Activated B cell treated with CpG ODN at 0.5 μM for 24 hours (primary cell): ENCODE data around the gene SSBP2. TPM values are rescaled to one million over a fixed set of nuclear protein-coding genes. Genes with fewer than 3 reads are reported as not detected.
"Not testable (repeated sequence)": the region's sequence is repeated elsewhere in the genome, so short reads cannot be mapped to it uniquely, and the experiment has no call there.

ENCODE experiments used
- ATAC-seq: fragments of 200-7000 bp; cut with Tn5 transposase; one replicate; pipeline ENCODE4 v1.10.0; 2021; ENCODE audit warnings: low read depth, mild to moderate bottlenecking, moderate library complexity
- CTCF ChIA-PET: fragments of 350-600 bp; sonication (Branson Sonifier 250); formaldehyde crosslinking; loops from one replicate; lab custom pipeline; 2021; ENCODE audit warnings: antibody characterized with exemption; lab: Charles Lee
- POLR2A ChIA-PET: fragments of 350-600 bp; sonication (Branson Sonifier 250); formaldehyde crosslinking; loops from one replicate; lab custom pipeline; 2021; ENCODE audit warnings: antibody characterized with exemption; lab: Charles Lee
- DNase-seq: peaks from one replicate; pipeline ENCODE4 v3.0.0; 2022
- H3K27ac Mint-ChIP-seq: one replicate; pipeline ENCODE4 v1.8.0; 2020; ENCODE audit warnings: mixed read lengths
- H3K27me3 Mint-ChIP-seq: one replicate; pipeline ENCODE4 v1.8.0; 2021; ENCODE audit warnings: mixed read lengths
- H3K36me3 Mint-ChIP-seq: one replicate; pipeline ENCODE4 v1.8.0; 2021; ENCODE audit warnings: low read depth, mixed read lengths
- H3K4me1 Mint-ChIP-seq: one replicate; pipeline ENCODE4 v1.8.0; 2021; ENCODE audit warnings: mixed read lengths
- H3K4me3 Mint-ChIP-seq: one replicate; pipeline ENCODE4 v1.8.0; 2020; ENCODE audit warnings: mild to moderate bottlenecking, mixed read lengths
- H3K9me3 Mint-ChIP-seq: one replicate; pipeline ENCODE4 v1.8.0; 2020; ENCODE audit warnings: mixed read lengths
- intact Hi-C: fragments of 100-400 bp; cut with micrococcal nuclease; formaldehyde crosslinking; loops from one replicate; pipeline ENCODE4 v1.15.1; 2024
- total RNA-seq: library from RNA; stranded (reverse); gene quantifications from 2 replicates; pipeline ENCODE4 v1.2.3, GENCODE V29; 2022
- TF ChIP-seq, protein P1 (sequence below): fragments of 200-600 bp; IDR thresholded peaks from one replicate; pipeline ENCODE4 v1.8.0; 2022; ENCODE audit warnings: antibody characterized with exemption, mild to moderate bottlenecking

Gene SSBP2
- total RNA-seq, 1 donor from 2014 or later, result 26.2 TPM

DNA sequence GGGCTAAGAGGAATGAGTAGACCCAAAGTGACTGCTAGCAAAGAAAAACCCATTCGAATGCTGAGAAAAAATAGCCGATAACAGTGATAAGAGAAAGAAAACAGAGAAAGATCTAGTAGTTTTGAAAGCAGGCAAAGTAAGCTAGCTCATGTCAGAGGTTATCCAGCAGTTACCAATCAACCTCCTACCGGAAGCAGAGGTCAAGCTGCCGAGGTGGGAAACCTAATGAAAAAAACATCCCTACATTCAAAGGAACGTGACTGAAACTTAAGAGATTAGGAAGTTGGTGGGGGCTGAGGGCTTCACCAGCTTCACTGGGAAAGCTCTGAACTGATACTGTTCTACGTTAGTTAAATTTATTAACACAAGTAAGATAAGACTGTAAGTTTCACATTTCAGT is 32.6 kb downstream of the SSBP2 start:
- H3K9me3 Mint-ChIP-seq, result no peaks in the 10 kb centered on the region
- peak overlapping the region; percentile 5 for H3K4me3 Mint-ChIP-seq
- intact Hi-C loops, result no loop called here

DNA sequence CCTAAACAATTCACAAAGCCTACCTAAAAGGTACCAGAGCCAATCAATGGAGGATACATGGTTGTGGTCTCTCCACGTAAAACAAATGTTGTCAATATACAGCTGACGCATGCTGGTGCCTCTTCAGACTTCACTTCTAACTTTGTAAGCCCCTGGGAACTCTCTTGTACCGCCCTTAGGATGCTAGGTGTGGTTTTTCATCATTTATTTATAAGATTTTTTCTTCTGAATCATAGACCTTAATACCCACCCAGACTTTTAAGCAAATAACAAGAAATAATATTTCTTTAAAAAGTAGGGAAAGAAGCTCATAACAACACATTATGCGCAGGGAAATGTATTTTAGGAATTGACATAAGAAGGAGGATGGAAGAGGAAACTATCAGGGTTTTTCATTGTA is 33.0 kb downstream of the SSBP2 start:
- CTCF ChIA-PET, result interaction anchor here (0.9 kb wide), 1 partner anchor 159 kb away, joined by 3 read pairs; no protein-coding TSS in a partner anchor
- Mint-ChIP-seq H3K27ac (no peak overlapping the region), H3K4me3 (no peak overlapping the region)

More for the DNA sequence above, 32.6 kb downstream of the SSBP2 start:
- ChIA-PET POLR2A (interaction anchor here (1.2 kb wide), 1 partner anchor 33 kb away, joined by 6 read pairs; the partner anchor contains the start of gene SSBP2), CTCF (interaction anchor here (0.9 kb wide), 1 partner anchor 159 kb away, joined by 3 read pairs; no protein-coding TSS in a partner anchor)
- no peaks in the 10 kb centered on the region for H3K27me3 Mint-ChIP-seq
- ATAC-seq, result no peak
- no peak overlapping the region for H3K27ac Mint-ChIP-seq
- H3K36me3 Mint-ChIP-seq, result peaks cover 8% of the 10 kb centered on the region
- TF ChIP-seq, protein P1, sequence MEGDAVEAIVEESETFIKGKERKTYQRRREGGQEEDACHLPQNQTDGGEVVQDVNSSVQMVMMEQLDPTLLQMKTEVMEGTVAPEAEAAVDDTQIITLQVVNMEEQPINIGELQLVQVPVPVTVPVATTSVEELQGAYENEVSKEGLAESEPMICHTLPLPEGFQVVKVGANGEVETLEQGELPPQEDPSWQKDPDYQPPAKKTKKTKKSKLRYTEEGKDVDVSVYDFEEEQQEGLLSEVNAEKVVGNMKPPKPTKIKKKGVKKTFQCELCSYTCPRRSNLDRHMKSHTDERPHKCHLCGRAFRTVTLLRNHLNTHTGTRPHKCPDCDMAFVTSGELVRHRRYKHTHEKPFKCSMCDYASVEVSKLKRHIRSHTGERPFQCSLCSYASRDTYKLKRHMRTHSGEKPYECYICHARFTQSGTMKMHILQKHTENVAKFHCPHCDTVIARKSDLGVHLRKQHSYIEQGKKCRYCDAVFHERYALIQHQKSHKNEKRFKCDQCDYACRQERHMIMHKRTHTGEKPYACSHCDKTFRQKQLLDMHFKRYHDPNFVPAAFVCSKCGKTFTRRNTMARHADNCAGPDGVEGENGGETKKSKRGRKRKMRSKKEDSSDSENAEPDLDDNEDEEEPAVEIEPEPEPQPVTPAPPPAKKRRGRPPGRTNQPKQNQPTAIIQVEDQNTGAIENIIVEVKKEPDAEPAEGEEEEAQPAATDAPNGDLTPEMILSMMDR, result no peak
- peaks cover 79% of the 10 kb centered on the region for H3K4me1 Mint-ChIP-seq
- no peak for DNase-seq

DNA sequence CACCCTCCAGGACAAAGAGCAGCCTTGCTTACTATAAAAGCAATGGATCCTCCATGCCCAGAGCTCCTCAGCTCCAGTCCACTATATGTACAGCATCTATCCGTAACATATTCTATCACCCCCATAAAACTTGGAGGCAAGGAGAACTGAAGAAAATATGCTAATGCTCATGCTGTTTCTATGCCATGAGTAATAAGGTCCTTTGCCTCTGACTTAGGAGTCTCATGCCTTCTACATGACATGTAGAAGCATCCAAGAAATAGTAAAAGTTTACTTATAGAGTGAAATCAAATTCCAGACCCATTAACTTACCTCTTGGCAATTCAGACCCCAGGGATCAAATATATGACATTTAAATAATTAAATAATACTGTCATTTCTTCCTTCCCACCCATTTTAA is 33.7 kb downstream of the SSBP2 start:
- Mint-ChIP-seq H3K36me3 (peaks cover 8% of the 10 kb centered on the region), H3K27me3 (no peaks in the 10 kb centered on the region), H3K27ac (no peak overlapping the region), H3K9me3 (no peaks in the 10 kb centered on the region), H3K4me3 (no peak overlapping the region), H3K4me1 (peaks cover 74% of the 10 kb centered on the region)
- ChIA-PET CTCF (no interaction called here), POLR2A (no interaction called here)
- DNase-seq, result no peak
- TF ChIP-seq, protein P1, result no peak
- no peak for ATAC-seq
- intact Hi-C loops, result no loop called here

More for the DNA sequence above, 33.0 kb downstream of the SSBP2 start:
- Mint-ChIP-seq H3K36me3 (peaks cover 8% of the 10 kb centered on the region), H3K9me3 (no peaks in the 10 kb centered on the region), H3K4me1 (peaks cover 80% of the 10 kb centered on the region), H3K27me3 (no peaks in the 10 kb centered on the region)
- intact Hi-C loops, result no loop called here
- POLR2A ChIA-PET, result interaction anchor here (1.2 kb wide), 1 partner anchor 33 kb away, joined by 6 read pairs; the partner anchor contains the start of gene SSBP2
- DNase-seq (no peak), ATAC-seq (no peak)
- TF ChIP-seq, protein P1, result no peak

DNA sequence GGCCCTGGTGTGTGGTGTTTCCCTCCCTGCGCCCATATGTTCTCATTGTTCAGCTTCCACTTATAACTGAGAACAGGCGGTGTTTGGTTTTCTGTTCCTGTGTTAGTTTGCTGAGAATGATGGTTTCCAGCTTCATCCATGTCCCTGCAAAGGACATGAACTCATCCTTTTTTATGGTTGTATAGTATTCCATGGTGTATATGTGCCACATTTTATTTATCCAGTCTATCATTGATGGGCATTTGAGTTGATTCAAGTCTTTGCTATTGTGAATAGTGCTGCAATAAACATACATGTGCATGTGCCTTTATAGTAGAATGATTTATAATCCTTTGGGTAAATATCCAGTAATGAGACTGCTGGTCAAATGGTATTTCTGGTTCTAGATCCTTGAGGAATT is 36.8 kb downstream of the SSBP2 start:
- H3K27ac Mint-ChIP-seq, H3K9me3 Mint-ChIP-seq, H3K4me3 Mint-ChIP-seq, intact Hi-C loops, DNase-seq, POLR2A ChIA-PET, H3K27me3 Mint-ChIP-seq, ATAC-seq, H3K36me3 Mint-ChIP-seq, CTCF ChIA-PET: not testable (repeated sequence)
- peaks cover 54% of the 10 kb centered on the region for H3K4me1 Mint-ChIP-seq

DNA sequence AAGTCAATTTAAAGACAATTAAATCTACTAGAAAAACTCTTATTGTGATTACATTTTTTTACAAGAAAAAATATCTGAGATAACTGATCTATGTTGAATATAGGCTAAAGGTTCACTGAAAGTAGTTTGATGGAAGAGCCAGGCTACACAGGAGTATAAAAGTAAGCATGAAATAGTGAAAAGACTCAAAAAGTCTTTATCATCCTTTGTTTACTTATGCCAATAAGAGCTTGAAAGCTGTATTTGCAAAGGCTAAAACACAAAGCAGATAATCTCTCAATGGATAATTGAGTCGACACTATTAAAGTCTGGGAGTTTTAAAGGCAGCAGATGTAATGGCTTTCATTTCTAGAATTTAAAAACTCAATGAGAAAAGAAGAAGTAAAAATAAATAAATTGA is 42.0 kb downstream of the SSBP2 start:
- DNase-seq (no peak), ATAC-seq (no peak)
- H3K27ac Mint-ChIP-seq, result no peak overlapping the region
- H3K9me3 Mint-ChIP-seq, result peaks cover 4% of the 10 kb centered on the region
- peaks cover 7% of the 10 kb centered on the region for H3K36me3 Mint-ChIP-seq
- POLR2A ChIA-PET, result no interaction called here
- TF ChIP-seq, protein P1, result no peak
- H3K4me1 Mint-ChIP-seq, result peaks cover 33% of the 10 kb centered on the region
- no peaks in the 10 kb centered on the region for H3K27me3 Mint-ChIP-seq
- intact Hi-C loops, result loop anchor here (1.0 kb wide), 1 partner anchor 7 kb away; no protein-coding TSS in a partner anchor
- CTCF ChIA-PET, result no interaction called here
- H3K4me3 Mint-ChIP-seq, result no peak overlapping the region

DNA sequence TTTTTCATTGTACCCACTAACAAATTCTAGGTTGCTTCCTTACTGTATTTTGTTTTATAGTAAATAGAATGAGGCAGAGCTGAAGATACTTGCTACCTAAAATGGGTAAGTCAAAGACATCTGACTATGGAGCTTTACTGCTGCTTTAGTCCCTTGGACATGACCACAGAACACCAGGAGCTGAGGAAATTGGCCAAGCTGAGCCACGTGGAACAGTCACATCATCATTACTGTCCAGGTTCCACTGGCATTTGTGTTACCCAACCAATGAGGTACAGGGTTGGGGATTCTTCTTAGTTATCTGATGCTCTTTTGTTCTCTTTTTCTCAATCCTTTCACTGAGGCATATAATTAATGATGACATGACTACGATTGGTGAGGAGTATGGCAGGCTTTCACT is 47.1 kb downstream of the SSBP2 start:
- ATAC-seq (no peak), DNase-seq (no peak)
- peaks cover 21% of the 10 kb centered on the region for H3K4me1 Mint-ChIP-seq
- POLR2A ChIA-PET, result no interaction called here
- TF ChIP-seq, protein P1, result no peak
- H3K4me3 Mint-ChIP-seq, result no peak overlapping the region
- intact Hi-C loops, result no loop called here
- CTCF ChIA-PET, result interaction anchor here (0.9 kb wide), 1 partner anchor 7 kb away, joined by 3 read pairs; no protein-coding TSS in a partner anchor
- no peak overlapping the region for H3K27ac Mint-ChIP-seq
- no peaks in the 10 kb centered on the region for H3K27me3 Mint-ChIP-seq
- peaks cover 14% of the 10 kb centered on the region for H3K9me3 Mint-ChIP-seq
- peaks cover 22% of the 10 kb centered on the region for H3K36me3 Mint-ChIP-seq
